ENCODE data around the gene EML6.

GRCh38 chr2:54898456-54899226 is 175.2 kb downstream of the EML6 start:
- TF ChIP-seq ZNF335 (CRISPR knock-in tag; IDR thresholded peaks at IDR 0.05) (no peak), E2F2 (CRISPR knock-in tag; IDR thresholded peaks at IDR 0.05; ENCODE audit: borderline replicate concordance) (no peak), ARID3A (IDR thresholded peaks at IDR 0.05; ENCODE audit: low read depth, low read length) (no peak), CTCF (CRISPR knock-in tag; IDR thresholded peaks at IDR 0.05) (no peak), PTBP1 (IDR thresholded peaks at IDR 0.05; ENCODE audit: low read depth, low read length, poor library complexity, severe bottlenecking) (no peak), TAF15 (IDR thresholded peaks at IDR 0.05; ENCODE audit: low read depth, low read length, poor library complexity, severe bottlenecking) (no peak)
